HUDEP-2 (cell line): ENCODE results near the gene SHF.
"Not testable (repeated sequence)": the region's sequence is repeated elsewhere in the genome, so short reads cannot be mapped to it uniquely, and the experiment has no call there.

Source experiments
- DNase-seq, 76 experiments: peaks; one replicate each; lab custom pipeline; 2025; ENCODE audit not compliant: unreplicated experiment in 76 of 76; lab: John Stamatoyannopoulos, UW

SHF gene

GRCh38 chr15:45148076-45149059, 39.4 kb downstream of the SHF start:
- no peak for DNase-seq

GRCh38 chr15:45147606-45148005, 40.2 kb downstream of the SHF start:
- DNase-seq, result no peak

- DNase-seq, result no peak
Measured at GRCh38 chr15:45146405-45146804, 41.4 kb downstream of the SHF start.

- no peak for DNase-seq
Measured at GRCh38 chr15:45144775-45145174, 43.0 kb downstream of the SHF start.

- DNase-seq, result no peak
Measured at GRCh38 chr15:45143946-45144345, 43.8 kb downstream of the SHF start.

GRCh38 chr15:45143056-45143455, 44.7 kb downstream of the SHF start:
- DNase-seq, result no peak

- DNase-seq, result no peak
Measured at GRCh38 chr15:45141386-45141785, 46.4 kb downstream of the SHF start.

GRCh38 chr15:45140557-45141250, 47.1 kb downstream of the SHF start:
- DNase-seq, result no peak

GRCh38 chr15:45139770-45140169, 48.0 kb downstream of the SHF start:
- no peak for DNase-seq

- no peak for DNase-seq
Measured at GRCh38 chr15:45138814-45139765, 48.7 kb downstream of the SHF start.

- no peak for DNase-seq
Measured at GRCh38 chr15:45137703-45138102, 50.1 kb downstream of the SHF start.

GRCh38 chr15:45136378-45136764, 51.4 kb downstream of the SHF start:
- DNase-seq, result no peak

GRCh38 chr15:45135705-45136377, 51.9 kb downstream of the SHF start:
- DNase-seq, result not testable (repeated sequence)

- peak in 2 of 76 experiments; percentile 3 for DNase-seq
Measured at GRCh38 chr15:45134682-45135604, 52.8 kb downstream of the SHF start.

- no peak for DNase-seq
Measured at GRCh38 chr15:45134046-45134445, 53.7 kb downstream of the SHF start.

GRCh38 chr15:45133561-45133920, 54.2 kb downstream of the SHF start:
- DNase-seq, result peak in 1 of 76 experiments; percentile 6

- no peak for DNase-seq
Measured at GRCh38 chr15:45132844-45133560, 54.8 kb downstream of the SHF start.

- no peak for DNase-seq
Measured at GRCh38 chr15:45131510-45131909, 56.3 kb downstream of the SHF start.
